ENCODE data around the gene TOP1.

TOP1 gene

GRCh38 chr20:41054070-41054846 lies 25.6 kb downstream of the TOP1 start:
- no peak overlapping the region for H3K4me3 ChIP-seq (ENCODE audit: low read depth, low read length)
- ChIA-PET POLR2A (no interaction called here), CTCF (interaction anchor here (1.4 kb wide), 1 partner anchor 43 kb away, joined by 4 read pairs; no protein-coding TSS in a partner anchor)
- no peak for DNase-seq (ENCODE audit: low read depth, low spot score)
- TF ChIP-seq, protein P1, sequence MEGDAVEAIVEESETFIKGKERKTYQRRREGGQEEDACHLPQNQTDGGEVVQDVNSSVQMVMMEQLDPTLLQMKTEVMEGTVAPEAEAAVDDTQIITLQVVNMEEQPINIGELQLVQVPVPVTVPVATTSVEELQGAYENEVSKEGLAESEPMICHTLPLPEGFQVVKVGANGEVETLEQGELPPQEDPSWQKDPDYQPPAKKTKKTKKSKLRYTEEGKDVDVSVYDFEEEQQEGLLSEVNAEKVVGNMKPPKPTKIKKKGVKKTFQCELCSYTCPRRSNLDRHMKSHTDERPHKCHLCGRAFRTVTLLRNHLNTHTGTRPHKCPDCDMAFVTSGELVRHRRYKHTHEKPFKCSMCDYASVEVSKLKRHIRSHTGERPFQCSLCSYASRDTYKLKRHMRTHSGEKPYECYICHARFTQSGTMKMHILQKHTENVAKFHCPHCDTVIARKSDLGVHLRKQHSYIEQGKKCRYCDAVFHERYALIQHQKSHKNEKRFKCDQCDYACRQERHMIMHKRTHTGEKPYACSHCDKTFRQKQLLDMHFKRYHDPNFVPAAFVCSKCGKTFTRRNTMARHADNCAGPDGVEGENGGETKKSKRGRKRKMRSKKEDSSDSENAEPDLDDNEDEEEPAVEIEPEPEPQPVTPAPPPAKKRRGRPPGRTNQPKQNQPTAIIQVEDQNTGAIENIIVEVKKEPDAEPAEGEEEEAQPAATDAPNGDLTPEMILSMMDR (IDR thresholded peaks at IDR 0.05; ENCODE audit: insufficient read depth, low read length, missing control alignments): no peak

DNA sequence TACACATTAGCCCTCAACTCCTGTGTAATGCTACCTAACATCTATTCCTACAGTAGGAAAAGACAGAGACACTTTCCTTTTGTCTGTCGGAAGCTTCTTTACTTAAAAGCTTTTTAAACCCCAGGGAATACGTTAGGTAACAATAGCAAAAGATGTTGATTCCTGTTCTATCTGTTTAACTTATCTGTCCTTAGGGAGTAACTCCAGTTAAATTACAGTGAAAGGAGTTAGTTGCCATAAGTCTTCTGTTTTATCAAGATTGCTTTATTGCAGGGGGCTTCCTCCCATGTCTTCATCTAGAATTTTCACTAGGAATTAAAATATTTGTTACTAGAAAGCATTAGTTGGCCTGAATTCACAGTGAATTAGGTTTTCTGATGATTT lies 26.2 kb downstream of the TOP1 start:
- ChIA-PET CTCF (interaction anchor here (1.4 kb wide), 1 partner anchor 42 kb away, joined by 4 read pairs; no protein-coding TSS in a partner anchor), POLR2A (no interaction called here)
- DNase-seq (ENCODE audit: low read depth, low spot score): no peak
- no peak overlapping the region for H3K4me3 ChIP-seq (ENCODE audit: low read depth, low read length)
- TF ChIP-seq, protein P1 (IDR thresholded peaks at IDR 0.05; ENCODE audit: insufficient read depth, low read length, missing control alignments): no peak

GRCh38 chr20:41055679-41056078 lies 27.1 kb downstream of the TOP1 start:
- no peak overlapping the region for H3K4me3 ChIP-seq (ENCODE audit: low read depth, low read length)
- TF ChIP-seq, protein P1 (IDR thresholded peaks at IDR 0.05; ENCODE audit: insufficient read depth, low read length, missing control alignments): no peak
- no peak for DNase-seq (ENCODE audit: low read depth, low spot score)
- ChIA-PET POLR2A (no interaction called here), CTCF (interaction anchor here (4.5 kb wide), 1 partner anchor 64 kb away, joined by 23 read pairs; no protein-coding TSS in a partner anchor)

GRCh38 chr20:41057999-41058673 lies 29.5 kb downstream of the TOP1 start:
- ChIA-PET CTCF (interaction anchor here (1.0 to 4.5 kb wide), 6 partner anchors 11 to 67 kb away, joined by 3 to 23 read pairs (median 4); no protein-coding TSS in a partner anchor), POLR2A (no interaction called here)
- DNase-seq (ENCODE audit: low read depth, low spot score): peak; percentile 65
- TF ChIP-seq, protein P1 (IDR thresholded peaks at IDR 0.05; ENCODE audit: insufficient read depth, low read length, missing control alignments): no peak
- H3K4me3 ChIP-seq (ENCODE audit: low read depth, low read length): no peak overlapping the region

DNA sequence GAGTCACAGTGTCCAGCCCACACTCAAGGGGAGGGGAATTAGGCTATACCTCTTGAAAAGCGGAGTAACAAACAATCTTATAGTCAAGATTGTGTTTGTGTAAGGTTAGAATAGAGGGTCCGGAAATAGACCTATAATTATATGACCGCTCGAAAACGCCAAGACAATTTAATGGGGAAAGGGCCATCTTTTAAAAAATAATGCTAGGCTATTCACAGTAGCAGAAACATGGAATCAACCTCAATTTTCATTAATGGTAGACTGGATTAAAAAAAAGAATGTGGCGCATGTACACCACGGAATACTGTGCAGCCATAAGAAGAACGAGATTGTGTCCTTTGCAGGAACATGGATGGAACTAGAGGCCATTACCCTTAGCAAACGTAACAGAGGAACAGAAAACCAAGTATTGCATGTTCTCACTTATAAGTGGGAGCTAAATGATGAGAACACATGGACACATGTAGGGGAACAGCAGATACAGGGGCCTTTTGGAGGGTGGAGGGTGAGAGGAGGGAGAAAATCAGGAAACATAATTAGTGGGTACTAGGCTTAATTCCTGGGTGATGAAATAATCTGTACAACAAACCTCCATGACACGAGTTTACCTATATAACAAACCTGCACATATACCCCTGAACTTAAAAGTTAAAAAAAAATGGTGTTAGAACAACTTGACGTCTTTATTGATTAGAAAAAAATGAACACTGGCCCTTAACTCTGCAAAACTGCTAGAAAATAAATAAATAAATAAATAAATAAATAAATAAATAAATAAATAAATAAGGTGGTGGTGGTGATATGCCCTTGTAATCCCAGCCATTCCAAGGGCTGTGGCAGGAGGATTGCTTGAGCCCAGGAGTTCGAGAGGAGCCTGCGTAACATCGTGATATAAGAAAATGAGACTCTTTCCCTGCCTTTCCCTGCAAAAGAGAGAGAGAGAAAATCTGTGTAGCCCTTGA lies 30.3 kb downstream of the TOP1 start:
- CTCF ChIA-PET: interaction anchor here (1.4 to 4.5 kb wide), 4 partner anchors 18 to 68 kb away, joined by 3 to 23 read pairs (median 6); no protein-coding TSS in a partner anchor
- DNase-seq (ENCODE audit: low read depth, low spot score): no peak
- no peak overlapping the region for H3K4me3 ChIP-seq (ENCODE audit: low read depth, low read length)
- TF ChIP-seq, protein P1 (IDR thresholded peaks at IDR 0.05; ENCODE audit: insufficient read depth, low read length, missing control alignments): no peak
- POLR2A ChIA-PET: no interaction called here

Measured in AG04449 (cell line).